SK-N-SH (cell line): ENCODE measurements around the gene CCR5AS.
"Not testable (repeated sequence)": the region's sequence is repeated elsewhere in the genome, so short reads cannot be mapped to it uniquely, and the experiment has no call there.

Experiments used
- CTCF ChIA-PET: fragments of 300-600, 350-600 bp; formaldehyde crosslinking; extraction: SDS; loops from one replicate; lab custom pipeline; 2021; lab: Yijun Ruan, JAX
- POLR2A ChIA-PET: fragments of 350-600 bp; sonication (Branson Sonifier 250); formaldehyde crosslinking; extraction: SDS; loops from one replicate; lab custom pipeline; 2020; ENCODE audit warnings: antibody characterized with exemption, inconsistent platforms; lab: Yijun Ruan, JAX
- DNase-seq: peaks from one replicate; pipeline ENCODE4 v3.0.0; 2012
- H2AFZ ChIP-seq: fragments of 200-600 bp; sonication (generic); 2 replicates; pipeline ENCODE4 v1.8.1; 2016; ENCODE audit warnings: antibody characterized with exemption, mild to moderate bottlenecking, low read depth
- H3F3A ChIP-seq: fragments of 200-600 bp; sonication (generic); replicated peaks from 2 replicates; pipeline ENCODE3; 2016; ENCODE audit warnings: antibody characterized with exemption, mild to moderate bottlenecking; ENCODE audit not compliant: insufficient read depth
- H3K27ac ChIP-seq, 2 experiments: fragments of 200-500 bp in 1 of 2; fragments of 200-600 bp in 1 of 2; sonication (Bioruptor generic) in 1 of 2; sonication (generic), shearing (Covaris generic) in 1 of 2; 2 replicates each; pipeline versions ENCODE4 v1.5.1 to v1.6.1; 2014 to 2016; ENCODE audit warnings: low read depth in 2 of 2, inconsistent platforms in 1 of 2, low read length in 1 of 2, mild to moderate bottlenecking in 1 of 2, mixed read lengths in 1 of 2
- H3K27me3 ChIP-seq: fragments of 200-600 bp; sonication (generic), shearing (Covaris generic); 2 replicates; pipeline ENCODE4 v1.6.1; 2016; ENCODE audit warnings: mixed run types; ENCODE audit not compliant: insufficient read depth
- H3K36me3 ChIP-seq, 2 experiments: fragments of 200-500 bp in 1 of 2; fragments of 200-600 bp in 1 of 2; sonication (Bioruptor generic) in 1 of 2; sonication (generic) in 1 of 2; replicated peaks in 1 of 2; 2 replicates each; pipeline versions ENCODE3 to v1.5.1; 2014 to 2016; ENCODE audit warnings: low read length in 1 of 2, mild to moderate bottlenecking in 1 of 2; ENCODE audit not compliant: insufficient read depth in 2 of 2, control insufficient read depth in 1 of 2
- H3K4me1 ChIP-seq, 2 experiments: fragments of 200-500 bp in 1 of 2; fragments of 200-600 bp in 1 of 2; sonication (Bioruptor generic) in 1 of 2; sonication (generic), shearing (Covaris generic) in 1 of 2; 2 replicates each; pipeline versions ENCODE4 v1.5.1 to v1.6.1; 2014 to 2016; ENCODE audit warnings: low read depth in 1 of 2, low read length in 1 of 2, mixed run types in 1 of 2; ENCODE audit not compliant: insufficient read depth in 2 of 2, control insufficient read depth in 1 of 2
- H3K4me2 ChIP-seq: fragments of 200-600 bp; sonication (generic), shearing (Covaris generic); 2 replicates; pipeline ENCODE4 v1.6.1; 2017; ENCODE audit warnings: mixed run types
- H3K4me3 ChIP-seq, 2 experiments: fragments of 200-500 bp in 1 of 2; fragments of 200-600 bp in 1 of 2; sonication (Bioruptor generic) in 1 of 2; sonication (generic), shearing (Covaris generic) in 1 of 2; 2 replicates each; pipeline versions ENCODE4 v1.5.1 to v1.8.1; 2014 to 2016; ENCODE audit warnings: low read depth in 2 of 2, inconsistent platforms in 1 of 2, low read length in 1 of 2, mild to moderate bottlenecking in 1 of 2, mixed read lengths in 1 of 2, moderate library complexity in 1 of 2
- H3K79me2 ChIP-seq: fragments of 200-600 bp; sonication (generic); 2 replicates; pipeline ENCODE4 v1.8.1; 2017; ENCODE audit warnings: mild to moderate bottlenecking; ENCODE audit not compliant: insufficient read depth
- H3K9ac ChIP-seq: fragments of 200-600 bp; sonication (generic); 2 replicates; pipeline ENCODE4 v1.6.1; 2017; ENCODE audit warnings: mixed run types
- H3K9me2 ChIP-seq: fragments of 200-600 bp; sonication (generic); 2 replicates; pipeline ENCODE4 v1.6.1; 2017; ENCODE audit warnings: mixed run types
- H3K9me3 ChIP-seq: fragments of 200-600 bp; sonication (generic); 2 replicates; pipeline ENCODE4 v1.6.1; 2017; ENCODE audit warnings: mixed run types, mild to moderate bottlenecking, moderate library complexity
- H4K20me1 ChIP-seq: fragments of 200-600 bp; sonication (generic); 2 replicates; pipeline ENCODE4 v1.6.1; 2017; ENCODE audit warnings: mild to moderate bottlenecking, mixed run types; ENCODE audit not compliant: insufficient read depth
- EP300 ChIP-seq, 2 experiments: IDR thresholded peaks; 2 replicates each; pipeline versions ENCODE4 v1.4.0 to v1.6.1; 2012; ENCODE audit warnings: borderline replicate concordance in 1 of 2, low read depth in 1 of 2, low read length in 1 of 2
- EZH2phosphoT487 ChIP-seq: fragments of 200-600 bp; sonication (generic); IDR thresholded peaks from 2 replicates; pipeline ENCODE4 v1.6.1; 2017; ENCODE audit warnings: low read depth, mixed run types, mild to moderate bottlenecking, antibody characterized with exemption, moderate library complexity, borderline replicate concordance
- IRF3 ChIP-seq: fragments of 150-350 bp; IDR thresholded peaks from 2 replicates; pipeline ENCODE4 v1.6.1; 2016; ENCODE audit warnings: mild to moderate bottlenecking, low read depth, low read length
- NFIC ChIP-seq: IDR thresholded peaks from 2 replicates; pipeline ENCODE4 v1.4.0; 2012; ENCODE audit warnings: borderline replicate concordance
- NRF1 ChIP-seq: IDR thresholded peaks from 2 replicates; pipeline ENCODE4 v1.6.1; 2012; ENCODE audit warnings: low read depth, mild to moderate bottlenecking, low read length
- POLR2AphosphoS5 ChIP-seq: IDR thresholded peaks from 2 replicates; pipeline ENCODE4 v1.6.1; 2012; ENCODE audit warnings: low read depth, low read length
- RXRA ChIP-seq: IDR thresholded peaks from 2 replicates; pipeline ENCODE4 v1.4.0; 2012; ENCODE audit warnings: low read depth, mild to moderate bottlenecking, borderline replicate concordance
- SMC3 ChIP-seq: IDR thresholded peaks from 2 replicates; pipeline ENCODE4 v1.6.1; 2012; ENCODE audit warnings: low read depth, low read length, improper control_type of control experiment
- TCF12 ChIP-seq: IDR thresholded peaks from 2 replicates; pipeline ENCODE4 v1.4.0; 2012
- TEAD4 ChIP-seq: IDR thresholded peaks from 2 replicates; pipeline ENCODE4 v1.4.0; 2012; ENCODE audit warnings: mild to moderate bottlenecking, borderline replicate concordance; ENCODE audit not compliant: insufficient read depth
- USF2 ChIP-seq: fragments of 150-350 bp; IDR thresholded peaks from 2 replicates; pipeline ENCODE4 v1.6.1; 2017; ENCODE audit warnings: antibody characterized with exemption, low read length, low read depth, borderline replicate concordance
- YY1 ChIP-seq: IDR thresholded peaks from 2 replicates; pipeline ENCODE4 v1.4.0; 2012; ENCODE audit warnings: low read depth, mild to moderate bottlenecking
- WGBS: methylation state at CpG from one replicate; pipeline ENCODE4 v1.1.6; 2017; ENCODE audit warnings: low lambda C conversion rate; 5-methylcytosine and 5-hydroxymethylcytosine counted together
- TF ChIP-seq, protein P1 (sequence below): IDR thresholded peaks from 2 replicates; pipeline ENCODE4 v1.4.0; 2012; ENCODE audit warnings: low read depth, borderline replicate concordance

The CCR5AS gene

DNA sequence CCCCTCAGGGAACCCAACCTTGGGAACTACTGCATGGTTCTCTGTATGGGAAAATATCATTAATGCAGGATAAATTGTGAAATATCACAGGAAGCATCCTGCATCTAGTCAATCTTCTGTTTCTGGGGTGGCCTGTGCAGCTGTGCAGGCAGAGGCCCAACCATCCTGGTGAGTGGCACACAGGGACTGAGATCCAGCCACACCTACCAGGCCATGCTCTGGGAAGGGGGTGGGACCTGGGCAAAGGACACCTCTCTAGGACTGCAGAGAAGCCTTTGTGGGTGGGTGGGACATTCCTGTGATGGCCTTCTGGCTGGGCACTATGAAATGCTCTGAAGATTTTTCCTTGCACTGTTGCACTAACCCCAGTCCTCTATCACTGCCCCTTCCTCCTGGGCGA is 27.0 kb upstream of the CCR5AS start:
- Histone ChIP-seq H3K9ac (no peak overlapping the region), H3K27me3 (no peaks in the 10 kb centered on the region), H3K27ac (no peak overlapping the region), H3K36me3 (no peaks in the 10 kb centered on the region), H3K9me2 (no peaks in the 10 kb centered on the region), H3K4me3 (no peak overlapping the region), H3F3A (no peaks in the 10 kb centered on the region), H3K4me2 (no peak overlapping the region), H3K9me3 (0 out of 2 replicates have a peak, but pooled peaks cover 3% of the 10 kb centered on the region), H3K4me1 (no peaks in the 10 kb centered on the region), H2AFZ (no peak overlapping the region), H4K20me1 (no peaks in the 10 kb centered on the region), H3K79me2 (no peaks in the 10 kb centered on the region)
- DNase-seq: no peak
- 5% methylated on average over 1 of the region's 1 CpG for WGBS
- ChIA-PET CTCF (interaction anchor here (0.9 kb wide), 1 partner anchor 8 kb away, joined by 3 read pairs; no protein-coding TSS in a partner anchor), POLR2A (no interaction called here)
- TF ChIP-seq NRF1 (no peak), TEAD4 (no peak), TCF12 (no peak), RXRA (no peak), NFIC (no peak), IRF3 (no peak), POLR2AphosphoS5 (no peak), SMC3 (no peak), YY1 (no peak), EP300 (IDR thresholded peaks at IDR 0.05; ENCODE audit: borderline replicate concordance in 1 of 2, low read depth in 1 of 2, low read length in 1 of 2) (no peak), USF2 (no peak), EZH2phosphoT487 (no peak)
- TF ChIP-seq, protein P1, sequence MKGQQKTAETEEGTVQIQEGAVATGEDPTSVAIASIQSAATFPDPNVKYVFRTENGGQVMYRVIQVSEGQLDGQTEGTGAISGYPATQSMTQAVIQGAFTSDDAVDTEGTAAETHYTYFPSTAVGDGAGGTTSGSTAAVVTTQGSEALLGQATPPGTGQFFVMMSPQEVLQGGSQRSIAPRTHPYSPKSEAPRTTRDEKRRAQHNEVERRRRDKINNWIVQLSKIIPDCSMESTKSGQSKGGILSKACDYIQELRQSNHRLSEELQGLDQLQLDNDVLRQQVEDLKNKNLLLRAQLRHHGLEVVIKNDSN: no peak

DNA sequence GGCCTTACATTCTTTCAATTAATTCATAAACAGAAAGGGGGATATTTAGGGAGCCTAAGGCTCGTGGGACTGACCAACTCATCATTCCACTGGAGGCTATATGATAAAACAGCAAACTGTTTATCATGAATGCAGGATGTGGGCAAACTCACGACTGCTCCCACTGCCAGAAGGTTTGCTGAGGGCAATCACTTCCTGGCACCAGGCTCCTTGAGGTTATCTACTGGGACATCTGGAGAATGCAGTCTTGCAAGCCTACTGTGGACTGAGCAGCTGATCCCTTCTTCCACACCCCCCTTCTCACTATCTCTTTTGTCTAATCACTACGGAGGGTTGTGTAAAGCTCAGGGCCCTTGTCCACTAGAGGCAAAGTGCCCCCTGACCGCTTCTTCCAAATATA is 26.3 kb upstream of the CCR5AS start:
- H3K4me1 ChIP-seq, DNase-seq, POLR2A ChIA-PET: not testable (repeated sequence)

GRCh38 chr3:46431905-46432304 is 25.0 kb upstream of the CCR5AS start:
- CTCF ChIA-PET, H3K27ac ChIP-seq, H3K9ac ChIP-seq, H3K36me3 ChIP-seq, H3K4me2 ChIP-seq, H3K4me1 ChIP-seq, H3K27me3 ChIP-seq, H2AFZ ChIP-seq, H3K4me3 ChIP-seq, DNase-seq, H3K79me2 ChIP-seq, POLR2A ChIA-PET, H3K9me2 ChIP-seq, H4K20me1 ChIP-seq, H3K9me3 ChIP-seq, H3F3A ChIP-seq: not testable (repeated sequence)
- 23% methylated on average over 5 of the region's 5 CpGs for WGBS

More for the DNA sequence above, 26.3 kb upstream of the CCR5AS start:
- H3K4me3 ChIP-seq, H3K9me3 ChIP-seq, H3K4me2 ChIP-seq, H3K9me2 ChIP-seq, H2AFZ ChIP-seq, H4K20me1 ChIP-seq, H3K27ac ChIP-seq, H3K9ac ChIP-seq, H3F3A ChIP-seq, CTCF ChIA-PET, H3K79me2 ChIP-seq, H3K36me3 ChIP-seq, H3K27me3 ChIP-seq: not testable (repeated sequence)
- 15% methylated on average over 4 of the region's 4 CpGs for WGBS

GRCh38 chr3:46430879-46431278 is 24.0 kb upstream of the CCR5AS start:
- ChIA-PET POLR2A (interaction anchor here (0.6 kb wide), 2 partner anchors 18 to 908 kb away, joined by 3 to 4 read pairs; no protein-coding TSS in a partner anchor), CTCF (interaction anchor here (1.0 kb wide), 1 partner anchor 27 kb away, joined by 3 read pairs; no protein-coding TSS in a partner anchor)
- not testable (repeated sequence) for H2AFZ ChIP-seq, H3K9ac ChIP-seq, H3K27ac ChIP-seq, H3F3A ChIP-seq, H3K4me2 ChIP-seq, H3K4me1 ChIP-seq, DNase-seq, H3K36me3 ChIP-seq, H3K27me3 ChIP-seq, H3K9me2 ChIP-seq, H4K20me1 ChIP-seq, H3K9me3 ChIP-seq, H3K4me3 ChIP-seq, H3K79me2 ChIP-seq
- WGBS: 33% methylated on average over 1 of the region's 1 CpG
